Tibial nerve (tissue), 4 donors: ENCODE data around the gene SPRR1A. TPM values are rescaled to one million over a fixed set of nuclear protein-coding genes. Genes with fewer than 3 reads are reported as not detected.

Experiments used
- DNase-seq, 2 donors: peaks; one replicate each; pipeline ENCODE4 v3.0.0-alpha.2; 2019; ENCODE audit warnings: low spot score in 2 of 2
- H3K27ac ChIP-seq, 4 donors: fragments of 200-600 bp; sonication (generic) in 3 of 4; one replicate each; pipeline ENCODE4 v1.5.1; 2017 to 2019; ENCODE audit warnings: mild to moderate bottlenecking in 1 of 4
- H3K27me3 ChIP-seq, 2 donors: fragments of 200-600 bp; sonication (generic) in 1 of 2; one replicate each; pipeline versions ENCODE4 v1.5.1 to v1.6.0; 2017 to 2019
- H3K36me3 ChIP-seq, 3 donors: fragments of 200-600 bp; sonication (generic); one replicate each; pipeline ENCODE4 v1.5.1; 2018 to 2019
- H3K4me1 ChIP-seq, 4 donors: fragments of 200-600 bp; sonication (generic) in 3 of 4; one replicate each; pipeline ENCODE4 v1.5.1; 2017 to 2019
- H3K4me3 ChIP-seq, 4 donors: fragments of 200-600 bp; sonication (generic) in 3 of 4; one replicate each; pipeline ENCODE4 v1.5.1; 2017 to 2019; ENCODE audit warnings: mild to moderate bottlenecking in 1 of 4, moderate library complexity in 1 of 4
- H3K9me3 ChIP-seq, 4 donors: fragments of 200-600 bp; sonication (generic) in 3 of 4; one replicate each; pipeline ENCODE4 v1.5.1; 2017 to 2019
- CTCF ChIP-seq, 5 experiments: fragments of 200-600 bp in 3 of 5; fragments of 450-650 bp in 2 of 5; sonication (generic) in 3 of 5; IDR thresholded peaks; one replicate each; pipeline ENCODE4 v1.5.1; 2016 to 2019; ENCODE audit warnings: antibody characterized with exemption in 5 of 5, mild to moderate bottlenecking in 3 of 5, moderate library complexity in 2 of 5
- EP300 ChIP-seq, 2 donors: sonication (generic); formaldehyde crosslinking; IDR thresholded peaks; one replicate each; pipeline ENCODE4 v1.6.1; 2017; ENCODE audit warnings: antibody characterized with exemption in 2 of 2, mild to moderate bottlenecking in 1 of 2
- POLR2A ChIP-seq, 2 donors: fragments of 450-650 bp; IDR thresholded peaks; one replicate each; pipeline ENCODE4 v1.6.1; 2017; ENCODE audit warnings: antibody characterized with exemption in 2 of 2, mild to moderate bottlenecking in 2 of 2, moderate library complexity in 2 of 2
- WGBS, 2 donors: methylation state at CpG; one replicate each; pipeline ENCODE4 v1.1.5; 2018; 5-methylcytosine and 5-hydroxymethylcytosine counted together
- total RNA-seq, 4 donors: library from RNA; depleted of rRNA; stranded (reverse); fragments of >200 nt; gene quantifications; one replicate each; pipeline ENCODE4 v1.1.0, GENCODE V29; 2016

Gene SPRR1A
- total RNA-seq, 4 donors from 2014 or later = not detected

- no peaks in the 10 kb centered on the region for H3K9me3 ChIP-seq
- H3K27ac ChIP-seq = no peak overlapping the region
- no peak overlapping the region for H3K4me3 ChIP-seq
- TF ChIP-seq POLR2A (IDR thresholded peaks at IDR 0.05) (no peak), CTCF (IDR thresholded peaks at IDR 0.05) (no peak), EP300 (IDR thresholded peaks at IDR 0.05) (no peak)
- H3K27me3 ChIP-seq = no peaks in the 10 kb centered on the region
- no peaks in the 10 kb centered on the region for H3K4me1 ChIP-seq
- no peaks in the 10 kb centered on the region for H3K36me3 ChIP-seq
- WGBS, 2 donors = 70 to 83% methylated on average over 3 of the region's 3 CpGs
- no peak for DNase-seq
These were observed 24.6 kb upstream of the SPRR1A start for GRCh38 chr1:152959273-152959672.

DNA sequence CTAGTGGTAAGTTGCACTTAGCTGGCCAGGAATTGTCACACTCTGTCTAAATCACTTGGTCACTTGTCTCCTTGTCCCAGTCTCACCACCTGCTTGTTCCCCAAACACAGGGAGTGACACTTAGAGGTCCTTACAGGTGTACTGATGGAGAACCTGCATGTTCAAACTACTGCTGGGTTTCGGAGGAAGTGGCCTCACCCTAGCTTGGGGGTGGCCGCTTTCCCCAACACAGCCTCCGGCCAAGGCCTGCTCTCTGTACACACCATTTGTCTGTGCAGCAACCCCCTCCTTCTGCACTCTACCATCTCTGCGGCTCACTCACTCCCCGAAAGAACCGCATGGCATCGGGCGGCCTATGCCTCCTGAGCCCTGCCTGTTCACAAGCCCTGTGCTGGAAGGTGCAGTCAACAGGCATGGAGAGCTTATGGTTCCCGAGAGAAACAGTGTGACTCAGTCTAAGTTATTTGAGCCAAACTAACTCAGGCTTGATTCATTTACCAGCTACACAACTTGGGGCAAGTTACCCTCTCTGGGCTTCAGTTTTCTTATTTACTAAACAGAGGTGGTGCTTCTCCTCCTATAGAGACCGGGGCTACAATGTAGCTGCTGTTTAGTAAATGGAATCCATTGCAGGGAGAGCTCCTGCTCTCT lies 24.0 kb upstream of the SPRR1A start:
- no peak for DNase-seq
- Histone ChIP-seq H3K9me3 (no peaks in the 10 kb centered on the region), H3K4me3 (no peak overlapping the region), H3K27ac (no peak overlapping the region), H3K4me1 (no peaks in the 10 kb centered on the region), H3K36me3 (no peaks in the 10 kb centered on the region), H3K27me3 (no peaks in the 10 kb centered on the region)
- TF ChIP-seq EP300 (IDR thresholded peaks at IDR 0.05) (no peak), POLR2A (IDR thresholded peaks at IDR 0.05) (no peak), CTCF (IDR thresholded peaks at IDR 0.05) (no peak)
- 86 to 92% methylated on average over 10 of the region's 10 CpGs for WGBS, 2 donors

DNA sequence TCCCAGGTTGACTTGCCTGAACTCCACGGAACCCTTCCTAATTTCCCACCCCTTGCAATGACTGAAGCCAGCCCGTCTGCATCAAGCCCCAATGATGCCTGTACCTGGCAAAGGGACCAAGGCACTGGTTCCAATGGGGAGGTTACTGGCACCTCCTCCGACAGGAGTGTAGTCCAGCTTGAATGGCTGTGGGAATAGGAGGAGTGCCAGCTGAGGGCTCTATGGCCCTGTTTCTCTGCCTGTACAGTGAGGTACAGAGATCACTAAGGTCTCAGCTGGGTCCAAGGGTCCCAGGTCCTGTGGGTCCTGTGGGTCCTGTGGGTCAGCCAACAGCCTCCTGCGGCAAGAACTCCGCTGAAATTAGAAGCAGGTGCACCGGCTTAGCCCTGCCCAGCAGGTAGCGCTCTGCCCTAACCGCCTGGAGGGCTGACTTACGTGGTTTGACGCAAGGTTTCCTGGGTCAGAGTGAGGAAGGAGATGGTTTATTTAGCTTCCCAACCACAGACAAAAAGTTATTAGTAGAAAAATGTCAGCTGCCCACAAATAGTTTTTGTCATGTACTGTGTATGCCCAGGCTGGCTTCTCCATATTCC lies 23.3 kb upstream of the SPRR1A start:
- H3K27me3 ChIP-seq = no peaks in the 10 kb centered on the region
- no peaks in the 10 kb centered on the region for H3K4me1 ChIP-seq
- H3K4me3 ChIP-seq = no peak overlapping the region
- no peak for DNase-seq
- TF ChIP-seq EP300 (IDR thresholded peaks at IDR 0.05) (no peak), CTCF (IDR thresholded peaks at IDR 0.05) (no peak), POLR2A (IDR thresholded peaks at IDR 0.05) (no peak)
- H3K9me3 ChIP-seq = no peaks in the 10 kb centered on the region
- 62 to 63% methylated on average over 9 to 10 of the region's 10 CpGs for WGBS, 2 donors
- H3K27ac ChIP-seq = no peak overlapping the region
- no peaks in the 10 kb centered on the region for H3K36me3 ChIP-seq

DNA sequence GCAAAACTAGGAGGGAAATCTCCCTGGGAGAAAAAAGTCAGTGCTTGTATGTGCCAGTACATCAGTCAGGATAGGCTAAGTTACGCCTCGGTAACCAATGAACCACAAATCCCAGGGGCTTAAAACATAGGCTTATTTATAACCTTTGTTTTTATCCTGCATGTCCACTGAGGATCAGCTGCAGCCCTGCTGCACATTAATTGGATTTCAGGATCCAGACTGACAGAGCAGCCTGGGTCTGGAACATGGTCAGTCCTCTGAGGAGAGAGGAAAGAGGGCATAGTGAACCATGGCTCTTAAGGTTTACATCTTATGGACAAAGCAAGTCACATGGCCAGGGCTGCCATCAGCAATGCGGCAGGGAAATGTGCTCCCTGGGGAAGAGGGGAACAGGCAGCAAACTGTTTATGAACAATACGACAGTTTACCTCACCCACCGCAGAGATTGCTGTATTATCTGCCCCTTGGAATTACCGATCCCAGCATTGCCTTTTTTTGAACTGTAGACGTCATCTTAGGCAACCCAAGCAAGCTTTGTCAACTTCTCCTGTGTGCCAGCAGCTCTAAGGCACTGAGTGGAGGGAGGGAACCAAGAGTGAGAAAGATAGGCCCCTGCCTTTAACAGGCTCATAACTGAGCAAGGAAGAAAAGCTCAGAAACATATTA lies 22.5 kb upstream of the SPRR1A start:
- Histone ChIP-seq H3K27ac (no peak overlapping the region), H3K27me3 (no peaks in the 10 kb centered on the region), H3K9me3 (no peaks in the 10 kb centered on the region), H3K4me3 (no peak overlapping the region), H3K4me1 (no peaks in the 10 kb centered on the region), H3K36me3 (no peaks in the 10 kb centered on the region)
- TF ChIP-seq CTCF (IDR thresholded peaks at IDR 0.05) (no peak), EP300 (IDR thresholded peaks at IDR 0.05) (no peak)
- WGBS, 2 donors = 76% methylated on average over 7 of the region's 7 CpGs
- no peak for DNase-seq

DNA sequence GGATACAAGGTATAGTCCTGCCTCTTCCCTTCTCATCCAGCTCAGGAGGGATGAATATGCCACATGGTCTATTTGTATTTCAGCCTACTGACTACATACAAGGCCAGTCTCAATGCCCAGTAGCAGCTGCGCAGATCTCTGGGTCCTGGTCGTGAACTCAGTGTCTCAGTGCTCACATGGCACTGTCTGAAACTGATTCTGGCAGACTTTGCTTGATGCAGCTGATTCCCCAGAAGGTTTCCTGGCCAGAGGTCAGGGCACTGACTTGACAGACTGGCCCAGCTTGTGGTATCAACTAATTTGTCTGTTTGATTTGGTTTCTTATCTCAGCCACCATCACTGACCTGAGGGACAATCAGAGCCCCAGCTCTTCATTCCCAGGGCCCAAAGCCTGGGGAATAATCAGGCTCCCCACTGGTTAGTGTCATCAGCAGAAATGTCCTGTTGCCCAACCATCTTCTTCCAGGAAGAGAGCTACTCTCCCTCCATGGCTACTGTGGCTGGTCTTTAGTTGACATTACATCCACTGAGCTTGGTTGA lies 20.9 kb upstream of the SPRR1A start:
- WGBS, 2 donors = 76 to 100% methylated on average over 2 of the region's 2 CpGs
- Histone ChIP-seq H3K4me3 (no peak overlapping the region), H3K27ac (no peak overlapping the region), H3K27me3 (no peaks in the 10 kb centered on the region), H3K9me3 (no peaks in the 10 kb centered on the region), H3K36me3 (no peaks in the 10 kb centered on the region), H3K4me1 (no peaks in the 10 kb centered on the region)
- DNase-seq = no peak
- TF ChIP-seq EP300 (IDR thresholded peaks at IDR 0.05) = no peak
- no peak for TF ChIP-seq CTCF (IDR thresholded peaks at IDR 0.05)
- TF ChIP-seq POLR2A (IDR thresholded peaks at IDR 0.05) = no peak
